ENCODE measurements around the gene CUL4A. TPM values are rescaled to one million over a fixed set of nuclear protein-coding genes. Genes with fewer than 3 reads are reported as not detected.
"Not testable (repeated sequence)": the region's sequence is repeated elsewhere in the genome, so short reads cannot be mapped to it uniquely, and the experiment has no call there.

The CUL4A gene
- total RNA-seq, 2 donors from 2014 or later = 78.3 to 80.2 TPM

- Mint-ChIP-seq H3K27ac (no peak overlapping the region), H3K4me1 (peaks cover 33% of the 10 kb centered on the region)
Measured at GRCh38 chr13:113299951-113300350, 90.5 kb downstream of the CUL4A start.

GRCh38 chr13:113302986-113303385 lies 93.6 kb downstream of the CUL4A start:
- Mint-ChIP-seq H3K36me3 (ENCODE audit: low read depth) (no peaks in the 10 kb centered on the region), H3K4me1 (peaks cover 28% of the 10 kb centered on the region), H3K27ac (no peak overlapping the region), H3K27me3 (no peaks in the 10 kb centered on the region), H3K4me3 (no peak overlapping the region)
- no peaks in the 10 kb centered on the region for H3K9me3 ChIP-seq (ENCODE audit: control insufficient read depth, low read length, poor library complexity, severe bottlenecking)
- ATAC-seq = no peak
- no peak for DNase-seq

More at GRCh38 chr13:113299951-113300350, 90.5 kb downstream of the CUL4A start:
- no peaks in the 10 kb centered on the region for H3K9me3 ChIP-seq (ENCODE audit: control insufficient read depth, low read length, poor library complexity, severe bottlenecking)
- Mint-ChIP-seq H3K4me3 (no peak overlapping the region), H3K36me3 (ENCODE audit: low read depth) (no peaks in the 10 kb centered on the region), H3K27me3 (no peaks in the 10 kb centered on the region)
- DNase-seq = no peak
- no peak for ATAC-seq

- Mint-ChIP-seq H3K4me3 (no peak overlapping the region), H3K27me3 (no peaks in the 10 kb centered on the region), H3K27ac (peak overlapping the region; percentile 8), H3K4me1 (peaks cover 20% of the 10 kb centered on the region), H3K36me3 (ENCODE audit: low read depth) (no peaks in the 10 kb centered on the region)
- no peaks in the 10 kb centered on the region for H3K9me3 ChIP-seq (ENCODE audit: control insufficient read depth, low read length, poor library complexity, severe bottlenecking)
- ATAC-seq = no peak
- DNase-seq = no peak
Measured at GRCh38 chr13:113304121-113304520, 94.7 kb downstream of the CUL4A start.

GRCh38 chr13:113305208-113305607 lies 95.8 kb downstream of the CUL4A start:
- ATAC-seq (no peak), DNase-seq (no peak)

GRCh38 chr13:113307491-113307890 lies 98.1 kb downstream of the CUL4A start:
- no peak overlapping the region for H3K27ac Mint-ChIP-seq
- H3K4me3 Mint-ChIP-seq = no peak overlapping the region
- no peak for DNase-seq
- ATAC-seq = no peak
- H3K4me1 Mint-ChIP-seq = peaks cover 19% of the 10 kb centered on the region
- no peaks in the 10 kb centered on the region for H3K27me3 Mint-ChIP-seq
- H3K9me3 ChIP-seq (ENCODE audit: control insufficient read depth, low read length, poor library complexity, severe bottlenecking) = no peaks in the 10 kb centered on the region
- H3K36me3 Mint-ChIP-seq (ENCODE audit: low read depth) = peaks cover 3% of the 10 kb centered on the region

More at GRCh38 chr13:113305208-113305607, 95.8 kb downstream of the CUL4A start:
- Mint-ChIP-seq H3K27ac (peak overlapping the region; percentile 8), H3K4me3 (no peak overlapping the region), H3K4me1 (peaks cover 20% of the 10 kb centered on the region), H3K27me3 (no peaks in the 10 kb centered on the region), H3K36me3 (ENCODE audit: low read depth) (no peaks in the 10 kb centered on the region)
- H3K9me3 ChIP-seq (ENCODE audit: control insufficient read depth, low read length, poor library complexity, severe bottlenecking) = no peaks in the 10 kb centered on the region

- Mint-ChIP-seq H3K27me3 (no peaks in the 10 kb centered on the region), H3K27ac (no peak overlapping the region), H3K4me3 (no peak overlapping the region), H3K36me3 (ENCODE audit: low read depth) (peaks cover 3% of the 10 kb centered on the region), H3K4me1 (peaks cover 14% of the 10 kb centered on the region)
- H3K9me3 ChIP-seq (ENCODE audit: control insufficient read depth, low read length, poor library complexity, severe bottlenecking) = no peaks in the 10 kb centered on the region
- no peak for DNase-seq
- ATAC-seq = no peak
Measured at GRCh38 chr13:113309473-113309872, 100.1 kb downstream of the CUL4A start.

- not testable (repeated sequence) for H3K27me3 Mint-ChIP-seq; H3K4me3 Mint-ChIP-seq; DNase-seq; H3K9me3 ChIP-seq (ENCODE audit: control insufficient read depth, low read length, poor library complexity, severe bottlenecking); H3K36me3 Mint-ChIP-seq (ENCODE audit: low read depth); ATAC-seq
- H3K4me1 Mint-ChIP-seq = peaks cover 10% of the 10 kb centered on the region
- H3K27ac Mint-ChIP-seq = peak overlapping the region; percentile 67
Measured at GRCh38 chr13:113314112-113314511, 104.7 kb downstream of the CUL4A start.

GRCh38 chr13:113314895-113315470 lies 105.6 kb downstream of the CUL4A start:
- H3K27me3 Mint-ChIP-seq; ATAC-seq; H3K9me3 ChIP-seq (ENCODE audit: control insufficient read depth, low read length, poor library complexity, severe bottlenecking); H3K36me3 Mint-ChIP-seq (ENCODE audit: low read depth); DNase-seq; H3K27ac Mint-ChIP-seq; H3K4me3 Mint-ChIP-seq: not testable (repeated sequence)
- peaks cover 10% of the 10 kb centered on the region for H3K4me1 Mint-ChIP-seq

- Mint-ChIP-seq H3K36me3 (ENCODE audit: low read depth) (peaks cover 4% of the 10 kb centered on the region), H3K27me3 (no peaks in the 10 kb centered on the region), H3K27ac (no peak overlapping the region), H3K4me1 (peaks cover 8% of the 10 kb centered on the region), H3K4me3 (no peak overlapping the region)
- ATAC-seq = no peak
- no peak for DNase-seq
- no peaks in the 10 kb centered on the region for H3K9me3 ChIP-seq (ENCODE audit: control insufficient read depth, low read length, poor library complexity, severe bottlenecking)
Measured at GRCh38 chr13:113315992-113316391, 106.6 kb downstream of the CUL4A start.

Other genes starting within 250 kb of the CUL4A start
- gene MCF2L, start 240.4 kb upstream of the CUL4A start, total RNA-seq = 10 to 100 TPM in 1 of 2 donors, 1 to 10 TPM in 1; 9.7 to 13.2 TPM
- gene F7, start 103.8 kb upstream of the CUL4A start, total RNA-seq = not detected
- not detected for gene F10, start 86.8 kb upstream of the CUL4A start, total RNA-seq
- not detected for gene PROZ, start 51.0 kb upstream of the CUL4A start, total RNA-seq
- 10 to 100 TPM; 31.3 to 47.9 TPM for gene PCID2, start 944 bp upstream of the CUL4A start, total RNA-seq
- gene LAMP1, start 87.6 kb downstream of the CUL4A start, total RNA-seq = 100 to 1,000 TPM in 1 of 2 donors, 10 to 100 TPM in 1; 92.5 to 102 TPM
- under 1 TPM in 1 of 2 donors, not detected in 1; 0.57 TPM for gene GRTP1, start 154.5 kb downstream of the CUL4A start, total RNA-seq
- gene ADPRHL1, start 243.9 kb downstream of the CUL4A start, total RNA-seq = under 1 TPM; 0.21 to 0.94 TPM